AG10803 (cell line): ENCODE results near the gene NEFH.

ENCODE experiments used
- DNase-seq: peaks from one replicate; pipeline ENCODE4 v3.0.0; 2010; ENCODE audit warnings: low read depth
- H3K4me3 ChIP-seq: 2 replicates; pipeline ENCODE4 v1.5.1; 2011; ENCODE audit warnings: mild to moderate bottlenecking, low read length, control low read depth
- CTCF ChIP-seq: conservative IDR thresholded peaks from 2 replicates; pipeline ENCODE4 v1.5.1; 2011; ENCODE audit warnings: mild to moderate bottlenecking, low read length, control low read depth, inconsistent platforms

NEFH gene

GRCh38 chr22:29442976-29443375 lies 37.0 kb upstream of the NEFH start:
- no peak overlapping the region for H3K4me3 ChIP-seq
- no peak for TF ChIP-seq CTCF
- peak; percentile 47 for DNase-seq

GRCh38 chr22:29443452-29443851 lies 36.6 kb upstream of the NEFH start:
- DNase-seq: no peak
- H3K4me3 ChIP-seq: no peak overlapping the region
- TF ChIP-seq CTCF: no peak

GRCh38 chr22:29443861-29444792 lies 35.9 kb upstream of the NEFH start:
- no peak overlapping the region for H3K4me3 ChIP-seq
- no peak for DNase-seq
- no peak for TF ChIP-seq CTCF

GRCh38 chr22:29445508-29445907 lies 34.5 kb upstream of the NEFH start:
- DNase-seq: no peak
- no peak overlapping the region for H3K4me3 ChIP-seq
- no peak for TF ChIP-seq CTCF

GRCh38 chr22:29447906-29448305 lies 32.1 kb upstream of the NEFH start:
- TF ChIP-seq CTCF: no peak
- no peak overlapping the region for H3K4me3 ChIP-seq

GRCh38 chr22:29449296-29449875 lies 30.6 kb upstream of the NEFH start:
- no peak overlapping the region for H3K4me3 ChIP-seq
- DNase-seq: no peak
- no peak for TF ChIP-seq CTCF

More at GRCh38 chr22:29447906-29448305, 32.1 kb upstream of the NEFH start:
- no peak for DNase-seq

- no peak for DNase-seq
- no peak overlapping the region for H3K4me3 ChIP-seq
- TF ChIP-seq CTCF: no peak
Observed at GRCh38 chr22:29450222-29450621, 29.8 kb upstream of the NEFH start.
